NCI-H226 (cell line): ENCODE results near the gene NUB1.
A peak's percentile ranks its signal among the peaks of the same experiment; 100 is the strongest.
"Not testable (repeated sequence)": the region's sequence is repeated elsewhere in the genome, so short reads cannot be mapped to it uniquely, and the experiment has no call there.

Experiments
- DNase-seq: peaks from one replicate; pipeline ENCODE4 v3.0.0-alpha.2; 2015

NUB1 gene

DNA sequence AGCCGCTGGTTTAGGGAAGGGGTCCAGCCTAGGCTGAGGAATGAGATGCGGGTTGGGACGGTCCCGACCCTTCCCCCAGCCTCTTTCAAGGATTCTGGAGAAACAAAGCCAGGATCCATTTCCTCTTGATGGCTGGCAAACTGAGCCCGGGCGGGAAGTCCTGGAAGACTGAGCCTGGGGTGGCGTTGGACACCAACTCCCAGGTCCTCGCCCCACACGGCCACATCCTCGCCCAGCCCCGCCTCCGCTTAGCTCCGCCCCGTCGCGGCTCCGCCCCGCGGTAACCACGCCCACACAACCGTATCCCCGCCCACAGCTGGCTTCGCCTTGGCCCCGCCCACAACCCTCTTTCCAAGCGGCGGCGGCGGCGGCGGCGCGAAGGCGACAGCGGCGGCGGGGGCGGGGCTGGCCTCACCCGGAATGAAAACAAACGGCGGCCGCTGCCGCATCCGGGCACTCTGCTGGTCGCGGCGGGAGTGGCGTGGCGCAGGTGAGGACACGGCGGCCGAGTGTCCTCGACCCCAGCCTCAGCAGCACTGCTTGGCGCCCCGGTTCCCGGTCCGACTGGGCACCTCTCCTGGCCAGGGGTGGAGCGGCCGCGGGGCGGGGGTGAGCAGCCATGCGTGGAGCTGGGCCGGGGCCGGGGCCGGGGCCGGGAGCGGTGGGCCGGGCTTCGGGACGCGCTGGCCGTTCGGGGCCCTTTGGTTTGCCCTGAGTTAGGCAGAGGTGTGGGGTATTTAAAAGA is at the start of gene NUB1:
NUB1 (plus strand) TSS at position 456 of the 745 bp plus-strand sequence. CDS start 3,538 bp downstream, outside the sequence.
- peak; percentile 64 for DNase-seq

- DNase-seq, result no peak
These were observed 48.8 kb upstream of the NUB1 start for GRCh38 chr7:151292850-151293249.

DNA sequence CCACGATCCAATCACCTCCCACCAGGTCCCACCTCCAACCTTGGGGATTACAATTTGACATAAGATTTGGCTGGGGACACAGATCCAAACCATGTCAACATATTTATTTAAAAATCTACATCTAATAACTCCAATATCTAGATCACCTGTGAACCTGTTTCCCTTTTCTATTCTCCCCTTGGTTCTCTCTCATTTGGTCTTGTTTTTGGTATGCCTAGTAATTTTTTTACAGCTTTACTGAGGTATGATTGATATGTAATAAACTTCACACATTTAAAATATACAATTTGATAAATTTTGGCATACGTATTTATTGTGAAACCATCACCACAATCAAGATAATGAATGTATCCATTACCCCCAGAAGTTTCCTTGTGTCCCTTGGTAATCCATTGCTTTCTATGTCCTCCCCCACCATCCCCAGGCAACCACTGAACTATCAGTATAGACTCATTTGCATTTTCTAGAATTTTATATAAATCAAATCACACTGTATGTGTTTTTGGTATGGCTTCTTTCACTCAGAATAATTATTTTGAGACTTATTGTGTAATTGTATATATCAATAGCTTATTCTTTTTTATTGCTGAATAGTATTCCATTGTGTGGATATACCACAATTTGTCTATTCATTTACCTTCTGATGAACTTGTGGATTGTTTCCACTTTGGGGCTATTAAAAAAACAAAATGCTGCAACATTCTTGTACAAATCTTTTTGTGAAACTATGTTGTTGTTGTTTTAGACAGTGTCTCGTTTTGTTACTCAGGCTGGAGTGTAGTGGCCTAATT is 45.2 kb upstream of the NUB1 start:
- DNase-seq, result no peak

DNA sequence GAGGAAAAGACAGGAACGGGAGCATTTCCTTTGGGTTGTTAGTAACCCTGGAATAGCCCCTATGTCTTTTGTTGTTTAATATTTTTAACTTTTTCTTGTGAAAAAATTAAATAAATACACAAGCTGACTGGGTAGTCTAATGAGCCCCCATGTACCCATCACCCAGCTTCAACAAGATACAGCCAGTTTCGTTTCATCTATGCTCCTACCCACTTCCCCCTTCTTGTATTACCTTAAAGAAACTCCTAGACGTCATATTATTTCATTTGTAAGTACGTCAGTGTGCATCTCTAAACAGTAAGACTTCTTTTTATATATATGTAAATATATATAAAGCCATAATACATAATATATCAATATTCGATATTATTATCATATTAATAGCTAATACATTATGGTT is 42.8 kb upstream of the NUB1 start:
- no peak for DNase-seq

- DNase-seq, result no peak
These were observed 42.1 kb upstream of the NUB1 start for GRCh38 chr7:151299530-151299929.

DNA sequence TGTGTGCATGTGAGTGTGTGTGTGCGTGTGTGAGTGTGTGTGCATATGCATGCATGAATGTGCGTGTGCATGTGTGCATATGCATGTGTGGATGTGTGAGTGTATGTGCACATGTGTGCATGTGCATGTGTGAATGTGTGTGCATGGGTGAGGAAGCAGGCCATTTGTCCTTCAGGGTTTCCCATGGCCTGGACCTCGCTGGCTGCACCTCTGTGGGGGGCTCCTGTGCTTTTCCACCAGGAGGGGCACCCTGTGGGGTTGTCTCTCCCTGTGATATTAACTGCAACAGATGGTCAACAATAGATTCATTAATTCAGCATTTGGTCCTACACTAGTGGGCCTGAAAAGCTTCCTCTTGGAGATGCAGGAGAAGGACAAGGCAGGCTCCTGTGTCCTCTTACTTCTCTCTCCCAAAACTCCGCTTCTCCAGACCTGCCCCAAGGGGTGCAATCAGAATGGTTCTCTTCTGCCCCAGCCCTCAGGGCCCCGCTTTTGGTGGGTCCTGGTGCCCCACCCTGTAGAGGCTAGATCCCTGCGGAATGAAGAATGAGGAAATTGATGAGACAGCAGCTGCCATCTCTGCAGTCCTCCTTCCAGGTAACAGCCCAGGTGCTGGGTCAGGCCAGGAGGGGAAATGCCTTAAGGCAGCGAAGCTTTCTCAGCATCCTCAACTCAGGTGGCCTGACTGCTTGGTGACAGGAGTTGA is 41.5 kb upstream of the NUB1 start:
- no peak for DNase-seq

DNA sequence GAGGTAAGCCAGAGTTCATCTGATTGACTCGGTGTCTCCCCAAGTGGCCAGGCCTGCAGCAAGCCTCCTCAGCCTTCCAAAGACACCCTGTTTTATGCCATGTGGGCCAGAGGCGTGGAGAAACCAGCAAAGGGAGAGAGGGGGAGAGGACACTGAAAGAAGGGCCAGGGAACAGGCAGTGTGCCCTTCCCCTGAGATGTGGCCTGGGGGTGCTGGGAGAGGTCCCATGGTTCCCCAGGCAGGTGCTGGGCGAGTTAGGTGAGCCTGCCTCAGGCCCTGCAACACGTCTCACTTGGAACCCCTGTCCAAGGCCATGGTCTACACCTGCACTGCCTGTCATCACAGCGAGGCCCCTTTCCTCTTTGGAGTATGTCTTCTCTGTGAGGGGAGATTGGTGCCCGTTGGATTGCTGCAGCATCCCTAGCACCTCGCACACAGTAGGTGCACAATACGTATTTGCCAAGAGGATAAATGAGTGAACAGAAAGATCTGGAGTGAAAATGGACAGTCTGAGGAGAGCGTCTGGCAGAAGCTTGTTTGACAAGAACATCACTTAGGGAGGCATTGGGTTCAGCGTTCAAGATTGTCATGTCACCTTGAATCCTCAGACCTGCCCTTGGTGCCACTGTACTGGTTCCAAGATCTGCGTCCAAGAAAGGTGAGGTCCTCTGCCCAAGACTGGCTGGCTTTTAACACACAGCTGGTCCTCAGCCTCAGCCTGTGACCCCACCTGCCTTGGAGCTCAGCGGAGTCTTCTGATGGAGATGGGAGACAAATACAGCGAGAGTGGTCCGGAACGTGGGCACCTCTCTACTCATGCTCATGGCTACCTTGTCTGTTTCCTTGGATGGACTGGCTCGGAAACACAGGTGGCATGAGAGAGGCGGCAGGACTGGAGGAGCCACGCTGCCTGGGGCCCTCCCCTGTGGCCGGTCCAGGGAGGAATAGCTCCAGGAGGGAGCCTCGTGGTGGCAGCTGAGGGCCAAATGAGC is 39.8 kb upstream of the NUB1 start:
- DNase-seq, result no peak

GRCh38 chr7:151304251-151304650 is 37.4 kb upstream of the NUB1 start:
- DNase-seq, result not testable (repeated sequence)

DNA sequence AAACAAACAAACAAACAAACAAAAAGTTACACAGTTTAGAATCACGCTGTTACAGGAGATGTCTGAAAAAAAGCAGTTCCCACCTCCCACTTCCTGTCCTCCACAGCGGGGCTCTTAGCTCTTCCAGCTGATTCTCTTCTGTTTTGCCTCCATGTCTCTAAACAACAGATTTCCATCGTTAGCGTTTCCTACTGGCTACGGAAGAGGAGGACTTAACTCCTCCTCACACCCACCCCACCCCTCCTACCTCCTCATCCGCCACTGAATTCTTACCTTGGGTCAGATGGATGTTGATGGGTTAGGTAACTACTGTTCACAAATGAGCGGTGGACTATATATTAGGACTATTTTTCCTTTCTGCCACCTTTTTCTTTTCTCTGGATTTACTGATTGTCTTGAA is 36.8 kb upstream of the NUB1 start:
- DNase-seq, result no peak

DNA sequence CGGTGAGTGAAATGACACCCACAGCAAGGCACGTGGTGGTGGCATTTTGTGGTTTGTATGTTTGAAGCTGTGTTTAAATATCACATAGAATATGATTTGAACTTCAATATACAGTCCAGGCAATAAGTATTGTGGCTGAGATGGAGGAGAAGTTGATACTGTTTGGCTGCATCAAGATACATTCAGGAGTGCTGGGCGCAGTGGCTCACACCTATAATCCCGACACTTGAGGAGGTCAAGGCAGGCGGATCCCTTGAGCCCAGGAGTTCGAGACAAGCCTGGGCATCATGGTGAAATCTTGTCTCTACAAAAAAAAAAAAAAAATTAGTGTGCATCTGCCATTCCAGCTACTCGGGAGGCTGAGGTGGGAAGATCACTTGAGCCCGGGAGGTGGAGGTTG is 35.2 kb upstream of the NUB1 start:
- no peak for DNase-seq

DNA sequence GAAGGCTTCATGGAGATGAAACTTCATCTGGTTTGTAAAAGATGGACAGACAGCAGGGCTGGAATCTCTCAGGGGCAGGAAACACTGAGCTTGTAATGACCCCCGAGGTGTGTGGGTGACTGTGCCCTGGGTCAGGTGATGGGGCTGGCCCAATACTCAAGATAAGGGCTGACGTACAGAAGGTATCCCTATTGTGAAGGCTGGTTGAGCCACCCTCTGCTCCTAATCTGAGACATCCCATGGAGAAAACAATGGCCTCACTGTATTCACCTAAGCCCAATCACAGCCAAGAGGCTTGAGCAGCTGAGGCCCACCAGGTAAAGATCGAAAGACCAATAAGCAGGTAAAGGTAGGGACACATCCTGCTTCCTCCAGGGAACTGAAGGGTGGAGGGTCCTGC is 34.8 kb upstream of the NUB1 start:
- no peak for DNase-seq

DNA sequence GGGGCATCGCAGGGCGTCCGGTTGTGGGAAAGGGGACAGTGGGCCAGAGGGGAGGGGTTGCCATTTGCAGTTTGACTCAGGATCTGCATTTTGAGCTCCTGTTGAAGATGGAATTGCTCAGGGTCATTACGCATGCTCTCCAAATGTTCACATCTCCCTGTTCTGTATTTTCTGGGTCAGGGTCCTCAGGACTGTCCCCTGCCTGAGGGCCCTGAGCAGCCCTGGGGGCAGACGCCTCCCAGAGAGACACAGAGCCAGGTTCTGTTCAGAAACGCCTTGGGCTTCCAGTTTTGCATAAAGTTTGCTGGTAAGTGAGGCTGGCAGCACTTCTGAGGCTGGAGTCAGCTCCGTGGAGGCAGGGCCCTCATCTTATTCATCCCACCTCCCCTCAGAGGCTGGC is 34.1 kb upstream of the NUB1 start:
- no peak for DNase-seq

- DNase-seq, result no peak
These were observed 33.4 kb upstream of the NUB1 start for GRCh38 chr7:151308256-151308655.

DNA sequence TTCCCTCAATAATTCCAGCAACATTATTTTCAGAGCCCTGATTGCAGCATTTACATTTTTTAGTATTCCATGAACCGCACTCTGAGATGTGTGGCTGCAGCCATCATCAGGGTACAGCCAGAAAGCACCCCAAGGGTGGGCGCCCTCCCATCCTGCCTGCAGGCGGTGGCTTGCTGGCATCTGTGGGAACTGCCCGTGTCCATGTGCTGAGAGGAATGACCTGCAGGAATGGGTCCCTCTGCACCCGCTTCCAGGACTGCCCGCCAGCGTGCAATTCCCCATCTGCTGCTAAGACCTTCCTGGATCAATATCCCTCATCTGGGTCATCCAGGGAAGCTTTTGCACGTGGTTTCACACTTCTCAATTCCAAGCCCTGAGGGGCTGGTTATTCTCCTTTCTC is 32.8 kb upstream of the NUB1 start:
- no peak for DNase-seq

GRCh38 chr7:151309311-151309710 is 32.3 kb upstream of the NUB1 start:
- peak; percentile 88 for DNase-seq

DNA sequence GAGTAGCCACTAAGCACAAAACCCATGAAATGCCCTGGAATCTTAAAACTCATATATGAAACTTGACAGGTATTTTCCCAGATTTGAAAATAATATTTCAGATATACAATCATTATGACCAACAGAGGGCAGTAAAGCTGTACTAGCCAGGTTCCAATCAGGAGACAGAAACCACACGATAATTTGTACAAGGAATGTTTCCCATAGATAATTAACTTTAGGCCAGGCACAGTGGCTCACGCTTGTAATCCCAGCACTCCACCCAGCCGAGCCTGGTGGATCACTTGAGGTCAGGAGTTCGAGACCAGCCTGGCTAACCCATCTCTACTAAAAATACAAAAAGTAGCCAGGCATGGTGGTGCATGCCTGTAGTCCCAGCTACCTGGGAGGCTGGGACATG is 31.0 kb upstream of the NUB1 start:
- no peak for DNase-seq

DNA sequence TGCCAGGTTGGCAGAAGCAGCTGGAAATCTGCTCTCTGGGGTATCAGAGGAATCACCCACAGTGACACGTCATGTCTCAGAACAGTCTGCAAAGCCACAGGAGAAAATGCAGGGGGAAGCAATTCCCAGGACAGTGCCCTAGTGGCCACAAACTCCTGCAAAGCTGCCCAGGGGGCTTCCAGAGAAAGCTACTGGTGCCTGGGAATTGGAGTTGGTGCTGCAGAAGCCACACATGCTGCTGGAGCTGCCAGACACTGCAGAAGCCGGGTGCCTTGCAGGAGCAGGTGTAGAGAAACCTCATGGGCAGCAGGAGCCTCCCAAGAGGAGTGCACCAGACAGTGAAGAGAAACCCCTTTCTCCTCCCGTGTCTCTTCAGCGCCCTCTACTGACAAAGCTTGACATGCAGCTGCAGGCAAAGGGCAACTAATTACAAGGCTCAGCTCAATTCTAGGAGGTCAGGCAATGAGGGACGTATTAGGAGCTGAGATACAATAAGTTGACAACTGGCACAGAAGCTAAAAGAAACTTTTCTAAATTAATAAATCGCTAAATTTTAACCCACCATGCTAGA is 30.2 kb upstream of the NUB1 start:
- DNase-seq, result no peak

GRCh38 chr7:151312356-151312755 is 29.3 kb upstream of the NUB1 start:
- no peak for DNase-seq

DNA sequence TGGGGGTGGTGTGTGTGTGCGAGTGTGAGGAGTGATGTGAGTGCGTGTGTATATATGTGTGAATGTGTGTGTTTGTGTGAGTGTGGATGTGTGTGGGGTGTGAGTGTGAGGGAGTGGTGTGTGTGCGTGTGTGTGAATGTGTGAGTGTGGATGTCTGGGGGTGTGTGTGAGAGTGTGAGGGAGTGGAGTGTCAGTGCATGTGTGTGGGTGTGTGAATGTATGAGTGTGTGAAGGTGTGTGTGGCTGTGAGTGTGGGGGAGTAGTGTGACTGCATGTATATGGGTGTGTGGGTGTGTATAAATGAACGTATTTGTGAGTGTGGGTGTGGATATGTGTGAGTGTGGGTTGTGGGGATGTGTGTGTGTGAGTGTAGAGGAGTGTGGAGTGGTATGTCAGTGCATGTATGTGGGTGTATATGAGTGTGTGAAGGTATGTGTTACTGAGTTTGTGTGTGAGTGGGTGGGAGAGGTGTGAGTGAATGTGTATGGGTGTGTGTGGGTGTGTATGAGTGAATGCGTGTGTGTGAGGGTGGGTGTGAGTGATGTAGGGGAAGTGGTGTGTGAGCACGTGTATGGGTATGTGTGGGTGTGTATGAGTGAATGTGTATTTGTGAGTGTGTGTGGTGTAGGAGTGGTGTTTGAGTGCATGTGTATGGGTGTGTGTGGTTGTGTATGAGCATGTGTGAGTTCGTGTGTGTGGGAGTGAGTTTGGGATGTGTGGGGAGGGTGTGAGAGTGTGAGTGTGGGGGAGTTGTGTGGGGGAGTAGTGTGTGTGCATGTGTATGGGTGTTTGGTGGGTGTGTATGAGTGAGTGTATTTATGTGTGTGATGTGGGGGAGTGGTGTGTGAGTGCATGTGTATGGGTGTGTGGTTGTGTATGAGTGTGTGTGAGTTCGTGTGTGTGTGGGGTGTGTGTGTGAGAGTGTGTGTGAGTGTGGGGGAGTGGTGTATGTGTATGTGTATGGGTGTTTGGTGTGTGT is 28.5 kb upstream of the NUB1 start:
- no peak for DNase-seq

DNA sequence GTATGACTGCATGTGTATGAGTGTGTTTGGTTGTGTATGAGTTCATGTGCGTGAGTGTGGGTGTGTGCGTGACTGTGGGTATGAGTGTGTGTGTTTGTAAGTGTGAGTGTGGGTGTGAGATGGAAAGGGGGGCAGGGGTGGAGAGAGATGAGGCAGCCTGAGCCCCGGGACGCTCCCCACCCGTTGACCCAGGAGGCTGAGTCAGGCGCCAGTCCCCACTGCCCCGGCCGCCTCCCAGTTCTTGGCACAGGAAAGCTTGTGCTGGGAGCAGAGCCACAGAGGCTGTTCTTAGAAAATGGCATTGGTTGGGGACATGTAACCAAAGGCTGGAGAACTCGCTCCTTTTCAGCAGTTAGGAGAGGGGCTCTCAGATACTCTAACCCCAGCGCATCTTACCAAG is 27.8 kb upstream of the NUB1 start:
- peak; percentile 13 for DNase-seq

- no peak for DNase-seq
These were observed 27.2 kb upstream of the NUB1 start for GRCh38 chr7:151314401-151314800.
